H1 (cell line): ENCODE results near the gene MYH6.

Experiments
- EP300 ChIP-seq, 2 experiments: IDR thresholded peaks; 1 replicate in 1 of 2; 2 replicates in 1 of 2; pipeline ENCODE4 v1.6.1; 2011 to 2012; ENCODE audit warnings: low read depth in 2 of 2, low read length in 2 of 2, mild to moderate bottlenecking in 2 of 2, borderline replicate concordance in 1 of 2, inconsistent platforms in 1 of 2, moderate library complexity in 1 of 2
- KDM5A ChIP-seq: fragments of 200-600 bp; IDR thresholded peaks from 2 replicates; pipeline ENCODE4 v1.7.1; 2012; ENCODE audit warnings: mild to moderate bottlenecking, low read length, inconsistent platforms, mixed read lengths
- SRF ChIP-seq: IDR thresholded peaks from 2 replicates; pipeline ENCODE4 v1.6.1; 2011; ENCODE audit warnings: mild to moderate bottlenecking, low read depth, low read length, moderate library complexity
- YY1 ChIP-seq: IDR thresholded peaks from 2 replicates; pipeline ENCODE4 v1.6.1; 2011; ENCODE audit warnings: low read depth, mild to moderate bottlenecking, low read length
- TF ChIP-seq, protein P1 (sequence below): IDR thresholded peaks from 2 replicates; pipeline ENCODE4 v1.6.1; 2011; ENCODE audit warnings: low read depth, mild to moderate bottlenecking, low read length; ENCODE audit not compliant: insufficient read depth
- TF ChIP-seq, protein P2 (sequence below), 3 experiments: IDR thresholded peaks; 1 replicate in 2 of 3; 2 replicates in 1 of 3; pipeline versions ENCODE4 v1.5.1 to v1.6.1; 2011; ENCODE audit warnings: low read length in 3 of 3, mild to moderate bottlenecking in 3 of 3, inconsistent platforms in 2 of 3, low read depth in 1 of 3, moderate library complexity in 1 of 3; ENCODE audit not compliant: insufficient read depth in 1 of 3; ENCODE audit errors: control extremely low read depth in 1 of 3

GRCh38 chr14:23436327-23437132 is 28.5 kb upstream of the MYH6 start:
- no peak for TF ChIP-seq KDM5A
- TF ChIP-seq, protein P1, sequence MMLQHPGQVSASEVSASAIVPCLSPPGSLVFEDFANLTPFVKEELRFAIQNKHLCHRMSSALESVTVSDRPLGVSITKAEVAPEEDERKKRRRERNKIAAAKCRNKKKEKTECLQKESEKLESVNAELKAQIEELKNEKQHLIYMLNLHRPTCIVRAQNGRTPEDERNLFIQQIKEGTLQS, result no peak
- no peak for TF ChIP-seq YY1
- TF ChIP-seq, protein P2, sequence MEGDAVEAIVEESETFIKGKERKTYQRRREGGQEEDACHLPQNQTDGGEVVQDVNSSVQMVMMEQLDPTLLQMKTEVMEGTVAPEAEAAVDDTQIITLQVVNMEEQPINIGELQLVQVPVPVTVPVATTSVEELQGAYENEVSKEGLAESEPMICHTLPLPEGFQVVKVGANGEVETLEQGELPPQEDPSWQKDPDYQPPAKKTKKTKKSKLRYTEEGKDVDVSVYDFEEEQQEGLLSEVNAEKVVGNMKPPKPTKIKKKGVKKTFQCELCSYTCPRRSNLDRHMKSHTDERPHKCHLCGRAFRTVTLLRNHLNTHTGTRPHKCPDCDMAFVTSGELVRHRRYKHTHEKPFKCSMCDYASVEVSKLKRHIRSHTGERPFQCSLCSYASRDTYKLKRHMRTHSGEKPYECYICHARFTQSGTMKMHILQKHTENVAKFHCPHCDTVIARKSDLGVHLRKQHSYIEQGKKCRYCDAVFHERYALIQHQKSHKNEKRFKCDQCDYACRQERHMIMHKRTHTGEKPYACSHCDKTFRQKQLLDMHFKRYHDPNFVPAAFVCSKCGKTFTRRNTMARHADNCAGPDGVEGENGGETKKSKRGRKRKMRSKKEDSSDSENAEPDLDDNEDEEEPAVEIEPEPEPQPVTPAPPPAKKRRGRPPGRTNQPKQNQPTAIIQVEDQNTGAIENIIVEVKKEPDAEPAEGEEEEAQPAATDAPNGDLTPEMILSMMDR (IDR thresholded peaks at IDR 0.05; ENCODE audit: control extremely low read depth in 1 of 3, insufficient read depth in 1 of 3, low read depth in 1 of 3, low read length in 3 of 3), result no peak
- TF ChIP-seq SRF, result no peak
- TF ChIP-seq EP300 (IDR thresholded peaks at IDR 0.05; ENCODE audit: borderline replicate concordance in 1 of 2, low read depth in 2 of 2, low read length in 2 of 2), result no peak
